Lung (tissue), 12 donors: ENCODE measurements around the gene HECW1. TPM values are rescaled to one million over a fixed set of nuclear protein-coding genes. Genes with fewer than 3 reads are reported as not detected.

Source experiments
- ATAC-seq: fragments of 200-7000 bp; cut with Tn5 transposase; one replicate; pipeline ENCODE4 v1.9.1; 2020; ENCODE audit warnings: moderate number of reproducible peaks; ENCODE audit not compliant: insufficient read depth, low FRiP score
- DNase-seq, 3 donors: peaks; one replicate each; pipeline ENCODE4 v3.0.0-alpha.2; 2013 to 2017
- H3K27ac ChIP-seq, 2 donors: one replicate each; pipeline ENCODE4 v1.5.1; 2013; ENCODE audit warnings: mild to moderate bottlenecking in 2 of 2, moderate library complexity in 2 of 2, control low read depth in 1 of 2, inconsistent platforms in 1 of 2, low read depth in 1 of 2, low read length in 1 of 2
- H3K27me3 ChIP-seq, 3 donors: one replicate each; pipeline ENCODE4 v1.5.1; 2013; ENCODE audit warnings: low read length in 2 of 3; ENCODE audit not compliant: control insufficient read depth in 3 of 3, insufficient read depth in 3 of 3
- H3K36me3 ChIP-seq, 4 donors: one replicate each; pipeline ENCODE4 v1.5.1; 2013; ENCODE audit warnings: low read length in 4 of 4, mild to moderate bottlenecking in 1 of 4, moderate library complexity in 1 of 4; ENCODE audit not compliant: control insufficient read depth in 4 of 4, insufficient read depth in 4 of 4
- H3K4me1 ChIP-seq, 5 donors: one replicate each; pipeline ENCODE4 v1.5.1; 2013; ENCODE audit warnings: low read length in 5 of 5, mild to moderate bottlenecking in 2 of 5, moderate library complexity in 1 of 5; ENCODE audit not compliant: control insufficient read depth in 5 of 5, insufficient read depth in 5 of 5
- H3K4me3 ChIP-seq: one replicate; pipeline ENCODE4 v1.5.1; 2013; ENCODE audit warnings: mild to moderate bottlenecking, control low read depth, moderate library complexity
- H3K9ac ChIP-seq, 2 donors: one replicate each; pipeline ENCODE4 v1.5.1; 2013; ENCODE audit warnings: low read length in 2 of 2, control low read depth in 1 of 2; ENCODE audit not compliant: insufficient read depth in 1 of 2
- H3K9me3 ChIP-seq, 4 donors: one replicate each; pipeline ENCODE4 v1.5.1; 2013; ENCODE audit warnings: low read length in 3 of 4, mild to moderate bottlenecking in 1 of 4, moderate library complexity in 1 of 4; ENCODE audit not compliant: control insufficient read depth in 4 of 4, insufficient read depth in 3 of 4
- CTCF ChIP-seq: IDR thresholded peaks from 2 replicates; pipeline ENCODE4 v1.5.1; 2012; ENCODE audit warnings: mild to moderate bottlenecking; ENCODE audit errors: control extremely low read depth, extremely low read depth
- WGBS, 2 donors: extraction: QIAGEN DNeasy Blood & Tissue Kit; methylation state at CpG; one replicate each; pipeline ENCODE4 v1.1.7; 2013; 5-methylcytosine and 5-hydroxymethylcytosine counted together
- polyA plus RNA-seq, 2 donors: library from polyadenylated mRNA; stranded (reverse); fragments of 200-250 nt; gene quantifications; one replicate each; pipeline ENCODE4 v1.2.1, GENCODE V29; 2013
- total RNA-seq, 2 donors: library from RNA; depleted of rRNA in 1 of 2; stranded (reverse); fragments of >200 nt in 1 of 2; gene quantifications; one replicate each; pipeline ENCODE4 v1.2.1, GENCODE V29; 2014 to 2021
- donor health status: control.
- donor health status: control.
- donor health status: Bipolar disorder and iron deficiency.
- donor health status: healthy.
- donor health status: DM: yes; HTN: yes; CAD: no.

HECW1 gene
- total and polyA plus RNA-seq, 4 donors = 0.05 to 0.21 (median 0.13) TPM

GRCh38 chr7:43137811-43138210 is 25.4 kb downstream of the HECW1 start:
- no peak overlapping the region for H3K4me3 ChIP-seq
- H3K9ac ChIP-seq = no peak overlapping the region
- H3K27ac ChIP-seq = no peak overlapping the region
- H3K9me3 ChIP-seq = no peaks in the 10 kb centered on the region
- WGBS, 2 donors = 73 to 86% methylated on average over 3 of the region's 3 CpGs
- H3K27me3 ChIP-seq = peaks cover 0 to 4% (median 0%) of the 10 kb centered on the region in 3 donors
- no peaks in the 10 kb centered on the region for H3K4me1 ChIP-seq
- DNase-seq = no peak
- ATAC-seq = no peak
- no peaks in the 10 kb centered on the region for H3K36me3 ChIP-seq
- TF ChIP-seq CTCF = no peak

GRCh38 chr7:43138710-43139109 is 26.3 kb downstream of the HECW1 start:
- Histone ChIP-seq H3K36me3 (no peaks in the 10 kb centered on the region), H3K4me1 (no peaks in the 10 kb centered on the region), H3K27me3 (peaks cover 0 to 4% (median 0%) of the 10 kb centered on the region in 3 donors), H3K27ac (no peak overlapping the region), H3K9me3 (no peaks in the 10 kb centered on the region), H3K4me3 (no peak overlapping the region), H3K9ac (no peak overlapping the region)
- DNase-seq = no peak
- TF ChIP-seq CTCF = no peak
- ATAC-seq = no peak
- 90% methylated on average over 4 of the region's 4 CpGs for WGBS, 2 donors

- no peak overlapping the region for H3K27ac ChIP-seq
- no peak overlapping the region for H3K9ac ChIP-seq
- no peaks in the 10 kb centered on the region for H3K36me3 ChIP-seq
- WGBS, 2 donors = 64 to 73% methylated on average over 2 of the region's 2 CpGs
- ATAC-seq (no peak), DNase-seq (no peak)
- H3K4me1 ChIP-seq = no peaks in the 10 kb centered on the region
- H3K4me3 ChIP-seq = no peak overlapping the region
- peaks cover 0 to 5% (median 0%) of the 10 kb centered on the region in 3 donors for H3K27me3 ChIP-seq
- no peaks in the 10 kb centered on the region for H3K9me3 ChIP-seq
- TF ChIP-seq CTCF = no peak
These were observed 26.7 kb downstream of the HECW1 start for GRCh38 chr7:43139137-43139536.

- no peak for ATAC-seq
- H3K27ac ChIP-seq = no peak overlapping the region
- 95 to 96% methylated on average over 7 of the region's 7 CpGs for WGBS, 2 donors
These were observed 27.7 kb downstream of the HECW1 start for GRCh38 chr7:43140186-43140585.

More at GRCh38 chr7:43140186-43140585, 27.7 kb downstream of the HECW1 start:
- DNase-seq = no peak
- H3K4me3 ChIP-seq = no peak overlapping the region
- H3K9me3 ChIP-seq = no peaks in the 10 kb centered on the region
- H3K36me3 ChIP-seq = no peaks in the 10 kb centered on the region
- peaks cover 0 to 7% (median 0%) of the 10 kb centered on the region in 3 donors for H3K27me3 ChIP-seq
- no peaks in the 10 kb centered on the region for H3K4me1 ChIP-seq
- no peak overlapping the region for H3K9ac ChIP-seq
- no peak for TF ChIP-seq CTCF
